ENCODE results near the gene ATXN10.
"Not testable (repeated sequence)": the region's sequence is repeated elsewhere in the genome, so short reads cannot be mapped to it uniquely, and the experiment has no call there.

ATXN10 gene

DNA sequence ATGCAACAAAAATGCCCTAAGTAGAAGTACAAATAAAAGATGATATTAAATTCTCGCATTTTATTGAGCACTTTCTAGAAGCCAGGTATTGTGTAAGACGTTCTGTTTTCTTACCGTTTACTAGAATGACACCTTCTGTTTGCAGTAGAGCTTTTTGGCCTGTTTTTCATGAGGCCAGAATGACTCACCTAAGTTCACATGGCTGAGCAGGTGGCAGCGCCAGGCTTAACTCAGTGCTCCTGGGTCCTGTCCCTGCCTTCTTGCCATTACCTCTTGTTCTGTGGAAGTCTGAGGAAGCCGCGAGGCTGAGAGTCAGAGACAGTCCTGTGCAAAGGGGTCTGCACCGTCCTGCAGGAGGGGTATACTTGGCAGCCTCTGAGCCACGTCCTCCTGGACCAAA lies 113.8 kb downstream of the ATXN10 start:
- DNase-seq = no peak

DNA sequence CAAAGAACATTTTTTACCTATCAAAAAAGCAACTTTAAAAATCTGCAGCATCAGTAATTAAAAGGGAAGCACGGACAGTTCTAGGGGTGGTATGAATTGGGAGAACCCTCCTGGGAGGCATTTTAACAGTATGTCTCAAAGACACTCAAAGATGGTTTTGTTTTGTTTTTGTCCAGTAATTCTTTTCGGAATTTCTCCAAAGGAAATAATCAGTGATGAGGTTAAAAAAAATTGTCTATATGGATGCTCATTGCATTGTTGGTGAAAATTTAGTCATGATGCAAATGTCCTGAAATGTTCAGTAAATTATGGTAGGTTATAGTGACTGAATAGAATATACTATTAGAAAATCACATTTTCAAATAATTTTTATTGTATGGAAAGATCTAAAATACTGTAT lies 115.1 kb downstream of the ATXN10 start:
- DNase-seq = peak; percentile 64

DNA sequence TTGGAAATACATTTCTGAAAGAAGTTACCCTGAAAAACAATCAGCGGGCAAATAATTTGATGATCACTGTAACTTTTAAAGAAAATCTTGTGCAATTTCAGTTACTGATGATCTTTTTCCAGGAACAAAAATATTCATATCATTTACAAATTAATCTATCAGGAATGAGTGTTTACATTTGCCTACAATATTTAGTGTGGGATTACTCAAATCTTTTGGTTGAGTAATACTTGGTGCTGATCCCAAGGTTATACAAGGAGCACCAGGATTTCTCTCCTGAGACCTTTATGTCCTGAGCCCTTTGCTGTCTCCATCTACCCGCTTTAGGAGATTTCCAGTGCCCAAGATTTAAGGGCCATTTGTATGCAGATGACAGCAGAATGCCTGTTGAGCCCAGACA lies 116.1 kb downstream of the ATXN10 start:
- DNase-seq = no peak

DNA sequence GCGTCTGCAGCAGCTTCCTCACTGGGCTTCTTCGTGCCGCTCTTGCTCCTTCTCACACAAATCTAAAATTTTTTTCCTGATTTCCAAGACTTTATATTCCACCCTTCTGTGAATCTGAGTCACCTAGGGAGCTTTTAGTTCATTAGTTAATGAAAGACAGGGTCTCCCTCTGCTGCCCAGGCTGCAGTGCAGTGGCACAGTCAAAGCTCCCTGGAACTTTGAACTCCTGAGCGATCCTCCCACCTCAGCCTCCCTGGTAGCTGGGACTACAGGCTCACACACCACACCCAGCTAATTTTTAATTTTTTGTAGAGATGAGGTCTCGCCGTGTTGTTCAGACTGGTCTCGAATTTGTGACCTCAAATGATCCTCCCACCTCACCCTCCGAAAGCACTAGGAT lies 116.9 kb downstream of the ATXN10 start:
- DNase-seq = no peak

DNA sequence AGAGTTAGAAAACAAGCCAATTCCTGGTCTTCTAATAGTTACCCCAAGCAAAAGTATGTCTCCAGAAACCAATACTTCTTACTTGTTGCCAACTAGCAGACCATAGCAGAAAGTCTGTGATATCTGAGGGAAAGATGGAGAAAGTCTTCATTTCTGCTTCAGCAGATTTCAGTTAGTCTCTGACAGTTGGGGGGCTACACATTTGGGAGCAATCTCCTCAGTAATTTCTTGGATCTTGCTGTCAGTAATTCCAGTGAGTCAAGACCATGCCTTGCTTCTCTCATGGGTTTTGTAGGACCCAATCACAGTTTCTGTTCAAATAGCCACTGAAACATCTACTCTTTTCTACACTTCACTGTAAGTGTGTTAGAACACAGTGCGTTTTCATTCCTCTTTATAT lies 118.8 kb downstream of the ATXN10 start:
- no peak for DNase-seq

DNA sequence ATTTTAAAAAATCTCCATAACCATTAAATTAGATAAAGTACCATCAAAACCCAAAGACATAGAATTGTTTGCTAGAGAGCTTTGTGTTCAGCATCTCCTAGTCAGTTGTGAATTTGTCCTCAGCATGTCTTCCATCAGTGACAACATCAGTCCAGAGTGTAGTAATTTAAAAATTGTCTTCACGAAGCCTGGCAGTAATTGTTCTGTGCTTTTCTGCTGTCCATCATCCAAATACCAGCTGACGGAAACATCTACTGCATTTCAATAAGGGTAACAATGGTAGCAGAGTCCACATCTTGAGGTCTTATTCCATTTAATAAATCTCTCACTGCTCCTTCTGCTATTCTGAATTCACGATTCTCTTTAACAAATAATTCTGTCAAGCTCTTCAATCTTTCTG lies 121.5 kb downstream of the ATXN10 start:
- DNase-seq = no peak

DNA sequence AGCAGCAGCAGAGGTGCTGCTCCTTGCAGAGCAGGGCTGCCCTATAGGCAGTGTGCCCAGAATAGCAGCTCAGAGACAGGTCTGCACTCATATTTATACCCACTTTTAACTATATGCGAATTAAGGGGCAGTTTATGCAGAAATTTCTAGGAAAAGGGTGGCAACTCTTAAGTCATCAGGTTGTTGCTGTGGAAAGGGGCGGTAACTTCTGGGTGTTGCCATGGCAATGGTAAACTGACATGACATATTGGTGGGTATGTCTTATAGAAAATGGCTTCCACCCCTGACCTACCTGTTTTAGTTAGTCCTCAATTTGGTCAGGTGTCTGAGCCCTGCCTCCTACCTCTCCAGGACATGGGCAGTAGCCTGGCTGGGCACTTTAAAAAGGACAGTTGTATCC lies 122.3 kb downstream of the ATXN10 start:
- no peak for DNase-seq

DNA sequence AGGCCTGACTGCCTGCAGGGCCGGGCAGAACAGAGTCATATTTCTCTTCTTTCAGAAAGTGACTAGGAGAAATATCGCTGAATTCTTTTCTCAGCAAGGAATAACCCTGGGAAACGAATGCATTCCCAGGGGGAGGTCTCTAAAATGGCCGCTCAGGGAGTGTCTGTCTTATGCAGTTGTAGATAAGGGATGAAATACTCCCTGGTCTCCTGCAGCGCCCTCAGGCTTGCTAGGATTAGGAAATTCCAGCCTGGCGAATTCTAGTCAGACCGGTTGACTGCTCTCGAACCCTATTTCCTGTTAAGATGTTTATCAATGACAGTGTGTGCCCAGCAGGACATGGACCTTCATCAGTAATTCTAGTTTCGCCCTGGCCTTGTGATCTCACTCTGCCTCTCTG lies 124.4 kb downstream of the ATXN10 start:
- DNase-seq = not testable (repeated sequence)

DNA sequence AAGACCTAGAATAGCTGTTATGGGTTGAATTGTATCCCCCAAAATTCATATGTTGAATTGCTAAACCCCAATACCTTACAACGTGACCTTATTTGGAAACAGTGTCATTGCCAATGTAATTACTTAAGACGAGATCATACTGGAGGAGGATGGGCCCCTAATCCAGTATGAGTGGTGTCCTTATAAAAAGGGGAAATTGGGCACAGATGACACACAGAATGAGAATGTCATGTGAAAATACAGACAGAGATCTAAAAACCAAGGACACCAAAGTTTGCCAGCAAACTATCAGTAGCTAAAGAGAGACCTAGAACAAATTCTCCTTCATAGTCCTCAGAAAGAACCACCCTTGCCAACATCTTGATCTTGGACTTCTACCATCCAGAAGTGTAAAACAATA lies 127.7 kb downstream of the ATXN10 start:
- DNase-seq = no peak

DNA sequence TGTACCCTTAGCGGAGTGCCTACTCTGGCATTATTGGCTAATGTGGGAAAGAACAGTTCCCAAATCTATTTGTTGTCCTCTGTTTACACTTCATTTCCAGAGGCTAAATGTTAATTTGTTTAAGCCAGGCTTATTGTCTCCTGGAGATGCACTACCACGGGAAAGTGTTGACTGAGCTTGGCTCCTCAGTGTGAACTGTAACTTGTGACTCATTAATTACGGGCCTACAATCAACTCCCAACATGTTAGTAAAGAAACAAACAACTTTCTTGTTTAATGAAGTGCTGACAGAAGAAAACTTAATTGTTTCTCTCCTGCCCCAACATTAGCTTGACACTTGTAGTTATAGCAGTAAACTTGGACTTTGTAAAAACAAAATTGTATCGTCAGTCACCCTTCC lies 130.4 kb downstream of the ATXN10 start:
- DNase-seq = no peak

DNA sequence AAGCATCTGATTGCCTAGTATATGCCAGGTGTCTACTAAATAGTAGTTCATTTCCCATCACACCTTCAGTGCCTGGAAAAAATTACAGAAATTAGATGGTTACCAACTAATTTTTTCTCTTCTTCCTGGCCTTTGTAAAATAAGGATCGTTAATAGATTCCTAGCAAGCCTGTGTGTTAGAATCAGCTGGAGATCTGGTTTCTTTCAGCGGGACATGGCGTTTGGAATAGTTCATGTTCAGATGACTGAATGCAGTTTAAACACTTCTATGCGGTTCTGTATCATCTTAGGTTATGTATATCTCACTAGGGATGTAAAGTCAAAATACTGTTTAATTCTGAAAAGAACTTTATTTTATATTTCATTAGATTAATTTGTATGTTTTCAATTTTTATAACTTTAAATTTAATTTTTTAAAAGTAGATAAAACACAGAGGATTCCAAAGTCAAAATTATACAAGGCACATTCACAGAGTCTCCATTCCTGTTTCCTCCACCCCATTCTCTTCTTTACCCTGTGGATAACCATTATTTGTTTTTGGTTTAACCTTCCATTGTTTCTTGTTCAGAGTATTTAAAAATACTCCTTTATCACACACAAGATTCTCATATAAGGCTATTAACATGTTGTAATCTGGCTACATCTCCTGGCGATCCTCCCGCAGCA lies 132.8 kb downstream of the ATXN10 start:
- DNase-seq = no peak

DNA sequence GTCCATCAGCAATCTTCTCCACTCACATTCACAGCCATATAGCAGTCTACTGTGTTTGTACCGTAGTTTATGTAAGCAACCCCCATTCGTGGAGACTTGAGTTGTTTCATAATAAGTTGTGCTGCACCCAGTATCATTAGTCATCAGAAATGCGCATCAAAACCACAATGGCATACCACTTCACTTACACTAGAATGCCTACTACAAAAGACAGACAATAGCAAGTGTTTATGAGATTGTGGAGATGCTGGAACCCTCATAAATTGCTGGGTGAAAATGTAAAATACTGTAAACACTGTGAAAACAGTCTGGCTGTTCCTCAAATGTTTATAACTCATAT lies 133.3 kb downstream of the ATXN10 start:
- DNase-seq = peak; percentile 94

DNA sequence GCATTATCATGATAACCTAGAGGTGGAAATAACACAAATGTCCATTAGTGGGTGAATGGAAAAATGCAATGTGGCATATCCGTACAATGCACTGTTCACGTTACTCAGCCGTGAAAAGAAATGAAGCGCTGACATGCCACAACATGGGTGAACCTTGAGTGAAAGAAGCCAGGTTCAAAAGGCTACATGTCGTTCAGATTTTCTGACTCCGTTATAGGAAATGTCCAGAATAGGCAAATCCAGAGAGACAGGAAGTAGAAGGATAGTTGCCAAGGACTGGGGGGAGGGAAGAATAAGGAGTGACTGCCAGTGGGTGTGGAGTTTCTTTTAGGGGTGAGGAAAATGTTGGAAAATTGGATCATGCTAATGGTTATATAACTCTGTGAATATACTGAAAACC lies 133.8 kb downstream of the ATXN10 start:
- no peak for DNase-seq

DNA sequence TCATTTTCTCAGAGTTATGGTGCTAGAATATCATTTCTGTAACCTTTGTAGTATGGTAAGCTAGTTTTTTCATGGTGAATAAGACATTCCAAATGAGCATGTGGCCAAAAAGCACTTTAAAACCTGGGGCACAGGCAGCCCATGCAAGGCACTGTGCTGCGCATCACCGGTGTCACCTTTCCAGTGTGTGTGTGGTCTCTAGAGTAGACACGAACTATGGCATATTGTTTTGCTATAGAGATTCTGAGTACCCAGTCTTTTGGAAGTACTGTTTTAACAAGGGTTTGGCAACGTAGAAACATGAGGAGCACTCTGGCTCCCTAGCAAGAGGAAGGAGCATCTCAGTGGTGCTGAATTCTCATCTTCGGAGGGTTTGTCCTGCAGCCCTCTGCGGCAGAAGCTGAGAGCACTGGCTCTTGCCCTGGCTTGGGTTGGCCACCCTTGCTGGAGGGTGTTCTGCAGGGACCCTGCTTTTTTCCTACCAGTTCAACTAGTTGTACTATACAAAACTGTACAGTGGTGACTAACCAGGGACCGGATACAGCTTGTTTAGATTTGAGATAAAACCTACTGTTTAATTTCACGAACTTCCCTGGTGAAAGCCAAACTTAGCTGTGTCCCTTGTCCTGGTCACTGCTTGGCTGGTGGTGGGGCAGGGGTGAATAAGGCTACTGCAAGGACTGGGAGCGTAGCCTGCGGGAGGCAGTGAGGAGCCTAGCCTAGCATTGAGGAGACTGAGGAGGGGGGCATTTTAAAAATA lies 135.7 kb downstream of the ATXN10 start:
- no peak for DNase-seq

DNA sequence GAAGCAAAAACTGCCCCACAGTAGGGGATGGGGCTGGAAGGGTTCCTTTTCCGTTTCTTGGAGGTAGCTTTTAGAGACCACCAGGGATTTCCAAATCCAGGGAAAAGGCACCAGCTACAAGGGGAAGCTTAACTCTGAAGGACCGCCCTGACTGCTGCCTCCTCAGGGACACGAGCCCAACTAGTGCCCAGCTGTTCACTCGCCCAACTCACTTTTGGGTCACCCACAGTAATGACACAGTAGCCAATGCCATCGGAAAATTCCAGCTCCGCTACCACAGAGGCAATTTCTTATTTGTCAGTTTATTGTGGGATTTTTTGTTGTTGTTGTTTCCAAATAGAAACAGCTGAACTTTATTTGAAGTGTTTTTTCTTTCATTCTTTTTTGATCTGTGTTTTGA lies 141.3 kb downstream of the ATXN10 start:
- no peak for DNase-seq

DNA sequence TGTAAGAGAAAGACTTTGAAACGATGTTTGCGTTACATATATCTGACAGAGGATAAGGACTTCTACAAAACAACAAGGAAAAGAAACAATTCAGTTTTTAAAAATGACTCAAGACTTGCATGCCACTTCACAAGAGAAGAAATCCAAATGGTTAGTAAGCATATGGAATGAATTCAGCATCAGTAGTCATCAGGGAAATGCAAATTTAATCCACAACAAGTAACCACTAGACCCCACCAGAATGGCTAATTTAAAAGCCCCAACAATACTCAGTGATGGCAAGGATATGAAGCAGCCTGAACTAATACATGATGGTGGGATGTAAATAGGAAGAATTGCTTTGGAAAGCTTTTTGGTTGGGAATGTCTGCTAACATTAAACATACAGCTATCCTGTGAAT lies 142.6 kb downstream of the ATXN10 start:
- DNase-seq = no peak

DNA sequence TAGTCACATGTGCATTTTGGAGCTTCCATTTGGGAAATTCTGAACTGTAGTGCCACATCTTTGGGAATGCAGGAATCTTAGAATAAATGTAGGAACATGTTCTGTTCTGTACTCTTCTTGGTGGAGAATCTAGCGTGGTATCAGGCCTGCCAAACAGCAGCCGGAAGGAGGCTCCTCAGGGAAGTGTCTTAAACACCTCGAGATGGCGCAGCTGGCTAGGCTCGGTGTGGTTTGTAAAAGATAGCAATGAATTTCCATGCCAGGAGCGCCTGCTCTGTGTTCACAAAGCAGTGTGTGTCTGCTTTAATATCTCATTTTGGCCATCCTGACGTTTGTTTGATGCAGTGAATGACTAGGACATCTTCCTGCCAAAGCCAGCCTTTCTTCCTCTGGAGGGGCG lies 145.1 kb downstream of the ATXN10 start:
- no peak for DNase-seq

DNA sequence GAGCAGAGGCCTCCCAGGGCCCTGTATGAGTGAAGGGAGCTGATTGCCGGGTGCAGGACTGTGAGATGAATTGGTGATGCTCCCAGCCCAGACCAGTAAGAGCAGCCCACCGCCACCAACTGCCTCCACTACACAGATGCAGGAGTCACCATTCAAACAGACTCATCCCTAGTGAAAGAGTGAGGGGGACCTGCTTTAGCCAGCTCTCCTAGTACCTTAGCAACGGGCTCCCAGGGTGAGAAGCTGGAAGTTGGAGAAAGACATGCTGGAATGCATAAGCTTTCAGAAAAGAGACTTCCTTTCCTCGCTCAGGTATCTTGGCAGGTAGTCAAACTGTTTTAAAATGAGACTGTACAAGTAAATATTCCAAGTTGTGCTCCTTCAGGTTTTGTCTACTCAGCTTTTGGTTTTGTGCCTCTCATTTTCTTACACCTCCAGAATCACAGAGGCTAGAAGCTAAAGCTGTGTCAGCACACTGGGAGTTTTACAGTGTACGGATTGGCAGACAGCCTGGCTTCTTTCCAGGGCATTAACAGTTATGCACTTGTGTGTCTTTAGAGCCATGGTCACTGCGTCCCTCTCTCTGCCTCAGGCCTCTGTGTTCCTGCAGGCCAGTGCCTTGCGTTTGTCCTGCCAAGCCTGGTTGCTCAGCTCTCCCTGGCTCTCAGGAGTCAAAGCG lies 146.2 kb downstream of the ATXN10 start:
- DNase-seq = no peak

DNA sequence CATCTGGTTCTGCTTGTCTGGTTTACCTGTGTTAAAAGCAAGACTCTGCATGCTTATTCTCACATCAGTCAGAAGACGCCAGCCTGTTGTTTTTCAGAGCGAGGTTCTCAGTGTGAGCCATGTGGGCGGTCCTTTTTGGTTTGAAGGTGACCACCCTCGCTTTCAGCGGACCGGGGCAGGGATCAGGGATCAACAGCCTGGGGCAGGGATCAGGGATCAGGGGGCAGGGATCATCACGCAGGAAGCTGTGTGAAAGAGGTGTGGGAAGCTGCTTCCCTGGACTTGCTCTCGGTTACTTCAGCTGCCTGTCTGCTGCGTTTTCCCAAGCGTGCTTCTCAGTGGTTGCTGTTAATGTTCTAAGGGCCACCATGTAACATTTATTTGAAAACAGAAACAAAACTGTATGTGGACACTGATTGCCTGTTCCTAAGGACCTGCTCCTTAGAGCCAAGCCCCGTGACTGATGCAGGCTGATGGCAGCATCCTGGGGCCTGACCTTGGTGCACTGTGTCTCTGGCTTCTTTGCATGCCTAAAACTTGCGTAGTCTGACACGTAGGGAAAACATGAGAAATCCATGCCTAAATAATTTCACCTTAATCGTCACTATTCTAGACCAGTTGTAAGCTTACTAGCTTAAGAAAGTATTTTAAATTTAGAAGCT lies 146.9 kb downstream of the ATXN10 start:
- DNase-seq = no peak

DNA sequence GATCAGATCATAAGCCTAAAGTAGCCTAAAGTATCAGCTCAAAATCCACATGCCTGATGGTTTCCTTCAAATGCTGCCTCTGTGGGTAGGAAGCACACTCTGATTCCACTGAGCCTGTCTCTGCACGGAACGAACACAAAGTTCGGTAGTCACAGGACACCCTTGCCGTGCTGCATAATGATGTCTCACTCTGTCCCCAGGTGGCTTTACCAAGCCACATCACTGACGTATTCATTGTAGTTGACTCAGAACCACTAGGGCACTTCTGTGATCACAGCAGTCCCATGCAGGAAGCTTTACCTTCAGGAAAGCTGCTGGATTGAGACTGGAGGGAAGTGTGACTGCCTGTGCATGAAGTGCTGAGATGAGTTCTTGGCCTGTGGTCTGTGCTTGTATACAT lies 147.7 kb downstream of the ATXN10 start:
- DNase-seq = no peak

DNA sequence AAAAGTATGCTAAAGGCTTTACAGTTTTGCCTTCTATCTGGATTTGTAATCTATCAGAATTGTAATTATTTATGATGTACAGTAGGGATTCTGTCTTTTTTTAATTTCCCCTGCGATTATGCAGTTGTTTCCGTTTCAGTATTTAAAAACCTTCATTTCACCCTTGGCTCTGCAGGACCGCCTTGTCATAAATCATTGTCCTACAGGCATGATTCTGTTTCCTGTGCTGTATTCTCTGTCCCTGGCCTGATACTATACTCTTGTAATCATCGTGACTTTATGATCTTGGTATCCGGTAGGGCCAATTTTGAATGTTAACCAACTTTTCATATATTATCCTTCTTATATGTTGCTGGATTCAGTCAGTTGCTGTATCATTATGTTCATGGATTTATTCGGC lies 151.7 kb downstream of the ATXN10 start:
- DNase-seq = no peak

DNA sequence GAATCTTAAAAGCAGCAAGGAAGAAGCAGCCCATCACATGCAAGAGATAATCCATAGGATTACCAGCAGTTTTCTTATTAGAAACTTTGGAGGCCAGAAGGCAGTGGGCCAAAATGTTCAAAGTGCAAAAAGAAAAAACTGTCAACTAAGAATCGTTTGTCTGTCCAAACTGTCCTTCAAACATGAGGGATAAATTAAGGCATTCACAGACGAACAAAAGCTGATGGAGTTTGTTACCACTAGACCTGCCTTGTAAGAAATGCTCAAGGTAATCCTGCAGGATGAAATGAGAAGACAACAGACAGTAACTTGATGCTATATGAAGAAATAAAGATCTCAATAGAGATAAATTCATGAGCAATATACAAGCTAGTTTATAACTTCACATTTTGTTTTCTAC lies 154.9 kb downstream of the ATXN10 start:
- DNase-seq = no peak

DNA sequence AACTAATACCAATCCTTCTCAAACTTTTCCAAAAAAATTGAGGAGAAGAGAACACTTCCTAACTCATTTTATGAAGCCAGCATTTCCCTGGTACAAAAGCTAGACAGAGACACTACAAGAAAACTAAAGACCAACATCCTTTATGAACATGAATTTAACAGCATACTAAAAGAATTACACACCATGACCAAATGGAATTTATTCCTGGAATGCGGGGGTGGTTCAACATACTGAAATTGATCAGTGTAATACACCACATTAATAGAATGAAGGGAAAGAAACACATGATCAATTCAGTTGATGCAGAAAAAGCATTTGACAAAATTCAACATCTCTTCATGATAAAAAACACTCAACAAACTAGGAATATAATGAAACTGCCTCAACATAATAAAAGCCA lies 157.2 kb downstream of the ATXN10 start:
- peak; percentile 51 for DNase-seq

Measured in fibroblast of skin of scalp (primary cell).